Endometrial microvascular endothelial cells (primary cell): ENCODE data around the gene PLEKHA1. TPM values are rescaled to one million over a fixed set of nuclear protein-coding genes. Genes with fewer than 3 reads are reported as not detected.

Experiments used
- in situ Hi-C: cut with HindIII; loops from 2 replicates; pipeline ENCODE4 v1.10.0; 2017; ENCODE audit warnings: low sequenced_read_pairs, low pct_unique_long_range_greater_than_20kb; ENCODE audit errors: inconsistent ontology term
- total RNA-seq: library from RNA; depleted of rRNA; stranded (reverse); fragments of >200 nt; gene quantifications from one replicate; pipeline ENCODE4 v1.2.3, GENCODE V29; 2015; ENCODE audit errors: inconsistent ontology term

PLEKHA1 gene
- total RNA-seq, 1 donor from 2014 or later = 36.1 TPM

- in situ Hi-C loops = no loop called here
Measured at GRCh38 chr10:122373721-122374120, 787 bp upstream of the PLEKHA1 start.

DNA sequence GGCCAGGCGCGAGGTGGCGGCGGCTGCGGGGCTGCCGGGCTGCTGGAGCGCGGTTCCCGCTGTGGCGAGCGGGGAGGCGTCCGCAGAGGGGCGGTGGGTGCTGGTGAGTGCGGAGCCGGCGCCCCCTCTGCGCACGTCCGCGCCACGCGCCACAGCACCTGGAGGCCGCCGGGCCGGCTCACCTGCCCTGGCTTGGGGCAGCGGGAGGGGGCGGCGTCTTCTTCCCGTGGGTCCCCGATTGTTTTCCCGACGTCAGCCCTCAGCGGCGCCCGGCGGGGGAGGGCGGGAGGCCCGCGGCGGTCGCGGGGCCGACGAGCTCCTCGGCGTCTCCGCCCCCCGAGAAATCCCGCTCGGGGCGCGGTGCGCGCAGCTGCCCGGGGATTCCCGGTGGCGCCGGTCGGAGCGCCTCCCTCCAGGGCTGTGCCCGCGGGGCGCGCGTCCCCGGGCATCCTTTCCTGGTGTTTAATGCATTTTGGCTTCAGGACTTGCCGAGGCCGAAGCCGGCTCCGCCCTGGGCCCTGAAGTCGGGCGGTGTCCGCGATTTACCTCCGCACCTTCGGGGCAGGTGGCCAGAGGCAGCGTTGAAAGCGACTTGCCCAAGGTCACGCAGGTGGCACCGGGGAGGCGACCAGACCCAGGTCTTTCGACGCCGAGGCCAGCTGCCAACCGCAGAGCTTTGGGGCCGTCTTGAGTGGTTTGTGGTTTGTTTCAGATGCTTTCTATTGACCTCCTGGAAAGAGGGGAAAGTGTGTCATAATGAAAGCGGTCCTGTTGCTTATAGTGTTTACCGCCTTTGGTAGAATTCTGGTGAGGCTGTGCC is 561 bp downstream of the PLEKHA1 start:
- in situ Hi-C loops = no loop called here

DNA sequence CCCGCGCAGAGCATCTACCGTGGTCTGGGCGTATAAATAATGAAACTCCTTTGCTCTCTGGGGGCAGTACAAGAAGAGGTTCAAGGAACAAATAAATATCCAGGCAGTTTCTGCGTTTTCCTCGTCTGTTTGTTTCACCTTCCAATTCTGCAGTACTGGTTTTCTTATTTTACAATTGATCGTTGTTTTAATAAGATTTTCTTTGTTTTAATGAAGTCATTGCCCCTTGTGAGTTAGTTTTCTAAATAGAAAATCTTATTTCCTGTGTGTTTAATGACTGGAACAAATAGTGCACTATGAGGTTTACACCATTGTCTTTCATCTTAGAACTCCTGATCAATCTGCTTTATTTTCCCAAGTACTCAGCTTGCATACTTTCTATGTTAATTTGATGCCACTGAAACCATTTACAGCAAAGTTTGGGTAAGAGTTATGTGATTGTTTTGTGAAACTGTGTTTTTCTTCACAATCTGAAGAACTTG is 1.2 kb downstream of the PLEKHA1 start:
- in situ Hi-C loops = no loop called here

DNA sequence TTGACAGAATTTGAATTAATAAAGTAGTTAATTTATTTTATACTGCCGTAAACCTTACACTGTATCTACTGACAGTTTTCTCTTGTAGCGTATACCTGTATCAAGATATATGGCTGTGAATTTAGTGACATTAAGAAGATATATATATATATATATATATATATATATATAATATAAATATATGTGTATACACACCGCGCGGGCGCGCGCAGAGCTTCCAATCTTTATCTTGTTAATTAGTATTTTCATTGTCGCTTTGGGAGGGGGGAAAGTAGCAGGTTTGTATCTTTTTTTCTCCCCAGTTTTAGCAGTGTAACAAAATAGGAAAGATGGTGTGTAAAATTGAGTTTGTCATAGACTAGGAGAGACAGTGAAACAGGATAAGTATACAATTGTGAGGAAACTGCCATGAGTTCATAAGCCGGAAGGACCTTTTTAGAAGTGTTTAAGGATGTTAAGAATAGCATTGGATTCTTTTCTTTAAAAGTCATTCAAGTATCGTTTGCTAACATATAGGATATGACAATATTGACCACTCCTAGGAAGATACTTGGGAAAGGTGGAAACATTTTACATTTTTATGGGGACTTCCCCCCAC is 2.0 kb downstream of the PLEKHA1 start:
- in situ Hi-C loops = no loop called here

GRCh38 chr10:122379041-122379440 is 4.5 kb downstream of the PLEKHA1 start:
- in situ Hi-C loops = no loop called here

GRCh38 chr10:122379537-122379936 is 5.0 kb downstream of the PLEKHA1 start:
- in situ Hi-C loops = no loop called here

GRCh38 chr10:122380703-122381102 is 6.2 kb downstream of the PLEKHA1 start:
- in situ Hi-C loops = no loop called here

GRCh38 chr10:122381680-122382079 is 7.2 kb downstream of the PLEKHA1 start:
- in situ Hi-C loops = no loop called here

GRCh38 chr10:122386514-122386913 is 12.0 kb downstream of the PLEKHA1 start:
- in situ Hi-C loops = no loop called here

GRCh38 chr10:122387572-122387971 is 13.1 kb downstream of the PLEKHA1 start:
- in situ Hi-C loops = no loop called here

GRCh38 chr10:122388287-122388997 is 13.9 kb downstream of the PLEKHA1 start:
- in situ Hi-C loops = no loop called here

DNA sequence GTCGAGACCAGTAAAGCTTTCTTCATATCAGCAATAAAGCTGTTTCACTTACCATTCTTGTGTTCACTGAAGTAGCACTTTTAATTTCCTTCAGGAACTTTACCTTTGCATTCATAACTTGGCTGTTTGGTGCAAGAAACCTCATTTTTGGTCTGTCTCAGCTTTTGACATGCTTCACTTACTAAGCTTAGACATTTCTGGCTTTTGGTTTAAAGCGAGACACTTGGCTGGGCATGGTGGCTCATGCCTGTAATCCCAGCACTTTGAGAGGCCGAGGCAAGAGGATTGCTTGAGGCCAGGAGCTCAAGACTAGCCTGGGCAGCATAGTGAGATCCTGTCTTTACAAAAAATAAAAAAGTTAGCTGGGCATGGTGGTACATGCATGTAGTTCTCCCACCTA is 15.8 kb downstream of the PLEKHA1 start:
- in situ Hi-C loops = no loop called here

DNA sequence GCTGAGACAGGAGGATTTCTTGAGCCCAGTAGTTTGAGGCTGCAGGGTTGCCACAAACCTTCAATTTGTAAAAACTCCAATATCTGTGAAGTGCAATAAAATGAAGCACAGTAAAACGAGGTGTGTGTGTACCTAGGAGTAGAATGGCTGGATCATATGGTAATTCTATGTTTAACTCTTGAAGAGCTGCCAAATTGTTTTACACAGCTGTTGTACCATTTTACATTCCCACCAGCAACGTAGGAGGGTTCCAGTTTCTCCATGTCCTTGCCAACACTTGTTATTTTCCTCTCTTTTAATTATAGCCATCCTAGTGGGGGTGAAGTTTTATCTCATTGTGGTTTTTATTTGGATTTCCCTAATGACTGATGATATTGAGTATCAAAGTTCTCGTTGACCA is 16.2 kb downstream of the PLEKHA1 start:
- in situ Hi-C loops = no loop called here

- in situ Hi-C loops = no loop called here
Measured at GRCh38 chr10:122391875-122392274, 17.4 kb downstream of the PLEKHA1 start.

DNA sequence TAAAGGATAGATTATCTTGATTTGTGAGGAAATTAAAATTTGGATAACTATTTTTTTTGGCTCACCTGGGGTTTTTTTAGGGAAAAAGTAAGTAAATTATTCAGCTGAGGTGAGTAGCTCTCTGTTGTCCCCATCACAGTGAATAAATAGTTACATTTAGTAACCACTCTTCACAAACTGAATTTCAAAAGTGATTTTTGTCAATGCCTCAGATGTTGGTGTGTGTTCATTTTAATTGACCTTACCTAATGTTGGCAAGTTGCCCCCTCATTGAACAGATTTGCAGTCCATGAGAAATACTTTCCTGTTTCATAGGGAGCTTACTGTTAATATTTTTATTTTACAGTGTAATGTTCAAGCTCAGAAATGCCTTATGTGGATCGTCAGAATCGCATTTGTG is 18.3 kb downstream of the PLEKHA1 start:
- in situ Hi-C loops = no loop called here

DNA sequence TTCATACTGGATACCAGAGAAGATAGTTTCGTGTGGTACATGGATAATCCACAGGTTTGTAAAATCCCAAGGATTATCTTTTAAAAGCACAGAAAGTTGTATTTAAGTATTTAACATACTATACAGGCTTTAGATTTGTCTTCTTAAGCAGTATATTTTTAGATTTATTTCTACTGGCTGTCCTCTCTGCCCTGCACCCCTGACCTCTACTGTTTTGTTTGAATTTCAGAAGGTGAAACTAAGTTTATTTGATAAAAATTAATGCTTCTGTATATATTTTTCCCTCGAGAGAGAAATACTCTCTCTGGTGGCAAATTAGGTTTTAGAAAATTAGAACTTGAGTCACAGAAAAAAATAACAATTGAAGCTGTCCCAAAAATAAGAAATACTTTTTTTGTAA is 18.8 kb downstream of the PLEKHA1 start:
- in situ Hi-C loops = no loop called here

DNA sequence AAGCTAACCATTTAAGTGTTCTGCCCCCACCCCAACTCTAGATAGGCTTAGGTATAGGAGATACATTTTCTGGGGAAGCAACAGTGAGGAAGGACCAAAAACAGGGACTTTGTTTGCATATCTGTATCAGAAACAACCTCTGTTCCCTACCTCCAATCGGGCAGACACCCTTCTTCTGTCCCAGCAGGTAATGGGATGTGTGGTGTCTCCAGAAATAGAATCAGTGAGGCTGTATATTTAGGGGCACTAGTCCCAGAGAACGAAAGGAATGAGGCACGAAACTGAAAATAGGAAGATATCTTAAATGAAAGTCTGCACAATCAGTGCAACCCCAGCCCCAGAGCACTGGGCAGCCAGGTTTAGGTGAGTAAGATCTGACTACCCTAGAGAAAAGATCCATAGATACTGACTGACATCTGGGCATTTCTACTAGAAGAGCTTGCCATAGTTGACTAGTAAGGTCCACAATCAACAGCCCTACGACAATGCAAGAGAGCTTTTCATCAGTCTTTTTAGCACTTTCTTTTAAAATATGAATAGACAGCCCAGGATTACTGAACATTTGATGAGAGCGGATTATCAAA is 28.1 kb downstream of the PLEKHA1 start:
- in situ Hi-C loops = no loop called here

DNA sequence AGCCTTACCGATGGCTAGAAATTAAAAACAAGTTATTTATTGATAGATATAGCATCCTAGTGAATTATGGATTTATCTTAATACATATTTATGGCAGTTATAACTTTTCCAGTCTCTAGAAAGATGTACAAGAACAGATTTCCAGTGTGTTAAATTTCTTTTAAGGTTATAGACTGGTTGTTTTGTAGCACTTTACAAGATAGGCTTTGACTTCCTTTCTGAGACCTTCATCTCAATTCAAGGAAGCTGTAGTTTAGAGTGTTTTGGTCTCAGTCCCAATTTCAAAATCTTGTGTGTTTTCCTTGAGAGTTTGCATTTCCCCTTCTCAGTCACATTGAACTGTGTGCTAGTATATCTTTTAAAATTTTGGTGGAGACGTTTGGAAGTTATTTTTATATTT is 30.1 kb downstream of the PLEKHA1 start:
- in situ Hi-C loops = no loop called here

DNA sequence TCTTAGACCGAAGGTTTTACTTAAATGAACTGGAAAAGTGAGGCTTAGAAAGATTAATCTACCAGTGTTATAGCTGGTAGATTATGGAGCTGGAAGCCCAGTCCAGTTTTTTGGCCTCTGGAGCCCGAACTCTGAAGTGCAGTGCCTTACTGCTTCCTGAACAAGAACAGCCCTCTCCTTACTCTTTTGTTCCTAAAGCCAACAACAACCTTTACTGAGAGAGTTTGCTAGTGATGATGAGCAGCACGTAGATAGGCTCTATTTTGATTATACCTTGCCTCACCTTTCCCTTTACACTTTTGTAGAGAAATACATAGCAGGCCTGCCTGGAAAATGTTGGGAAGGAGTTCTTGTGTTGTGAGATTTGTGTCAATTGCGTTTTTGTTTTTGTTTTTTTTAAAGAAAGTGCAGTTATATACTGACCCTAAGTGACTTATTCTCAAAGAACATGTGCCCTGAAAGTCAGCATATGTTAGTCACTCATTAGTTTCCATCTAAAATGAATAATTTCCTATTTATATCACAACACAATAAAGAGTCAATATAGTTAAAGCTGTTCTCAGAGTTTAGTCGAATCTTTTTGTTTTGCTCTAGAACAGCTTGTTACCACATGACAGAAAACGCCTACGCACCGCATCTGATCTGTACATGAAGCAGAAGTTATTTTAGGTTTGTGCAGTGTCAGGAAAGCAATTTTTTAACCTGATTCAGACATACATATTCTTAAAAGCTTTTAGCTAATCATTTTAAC is 33.0 kb downstream of the PLEKHA1 start:
- in situ Hi-C loops = no loop called here
